PFSK-1 (cell line): ENCODE measurements around the gene NPPC.

Experiments
- FOXP2 ChIP-seq: optimal IDR thresholded peaks from 2 replicates; pipeline ENCODE3; 2011; ENCODE audit warnings: borderline replicate concordance, control low read depth, inconsistent platforms; ENCODE audit not compliant: insufficient read depth; ENCODE audit errors: extremely low read length, extremely low read depth
- POLR2AphosphoS5 ChIP-seq: IDR thresholded peaks from 2 replicates; pipeline ENCODE4 v1.6.1; 2012; ENCODE audit warnings: low read depth, mild to moderate bottlenecking, control low read depth, low read length, moderate library complexity
- REST ChIP-seq, 2 experiments: IDR thresholded peaks; 2 replicates each; pipeline versions ENCODE4 v1.6.1 to v1.8.0; 2011 to 2012; ENCODE audit warnings: low read depth in 2 of 2, low read length in 2 of 2, control low read depth in 1 of 2, inconsistent platforms in 1 of 2, mild to moderate bottlenecking in 1 of 2, moderate library complexity in 1 of 2; ENCODE audit not compliant: insufficient read depth in 1 of 2
- SIN3A ChIP-seq: IDR thresholded peaks from 2 replicates; pipeline ENCODE4 v1.6.1; 2012; ENCODE audit warnings: mild to moderate bottlenecking, low read length, moderate library complexity, borderline replicate concordance; ENCODE audit not compliant: insufficient read depth
- TAF1 ChIP-seq: IDR thresholded peaks from 2 replicates; pipeline ENCODE4 v1.6.1; 2012; ENCODE audit warnings: low read length, control low read depth, borderline replicate concordance; ENCODE audit not compliant: insufficient read depth

DNA sequence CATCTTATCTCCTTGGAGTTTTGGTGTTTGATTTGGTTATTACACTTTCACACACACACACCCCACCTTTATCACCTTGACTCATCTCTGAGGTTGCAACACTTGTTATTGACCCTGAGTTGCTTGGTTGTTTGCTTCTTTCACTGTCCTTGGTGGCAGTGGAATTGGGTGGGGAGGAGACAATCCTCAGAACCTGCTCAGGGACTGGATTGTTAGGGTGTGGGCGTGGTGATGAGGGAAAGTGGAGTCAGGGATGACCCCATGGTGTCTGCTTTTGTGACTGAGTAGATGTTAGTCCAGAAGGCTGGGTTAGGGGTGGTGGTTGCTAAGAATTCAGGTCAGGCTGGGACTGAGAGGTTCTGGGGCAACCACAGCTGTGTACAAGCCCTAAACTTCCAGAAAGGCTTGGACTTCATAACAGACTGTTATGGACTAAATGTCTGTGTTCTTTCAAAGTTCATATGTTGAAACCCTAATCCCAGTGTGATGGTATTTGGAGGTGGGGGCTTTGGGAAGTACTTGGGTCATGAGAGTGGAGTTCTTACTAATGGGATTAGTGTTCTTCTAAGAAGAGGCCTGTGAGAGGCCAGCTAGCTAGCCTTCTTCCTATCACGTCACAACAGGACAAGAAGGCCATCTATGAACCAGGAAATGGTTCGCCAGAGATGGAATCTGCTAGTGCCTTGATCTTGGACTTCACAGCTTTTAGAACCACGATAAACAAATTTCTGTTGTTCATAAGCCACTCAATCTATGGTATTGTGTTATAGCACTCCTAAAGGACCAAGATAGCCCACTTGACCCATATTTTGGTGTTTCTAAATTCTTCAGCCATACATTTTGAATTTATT, 31.9 kb upstream of the NPPC start:
- TF ChIP-seq TAF1 (no peak), POLR2AphosphoS5 (no peak), REST (IDR thresholded peaks at IDR 0.05; ENCODE audit: insufficient read depth in 1 of 2, low read depth in 2 of 2, low read length in 2 of 2) (no peak), FOXP2 (no peak), SIN3A (no peak)
